HEK293T (cell line): ENCODE results near the gene TP53BP1.

Experiments used
- CTCF ChIA-PET: fragments of 350-600 bp; formaldehyde crosslinking; extraction: SDS; loops from one replicate; lab custom pipeline; 2021; ENCODE audit warnings: antibody characterized with exemption, inconsistent platforms; lab: Yijun Ruan, JAX
- POLR2A ChIA-PET: fragments of 350-600 bp; formaldehyde crosslinking; extraction: SDS; loops from one replicate; lab custom pipeline; 2020; ENCODE audit warnings: antibody characterized with exemption, inconsistent platforms; lab: Yijun Ruan, JAX
- DNase-seq: peaks from one replicate; pipeline ENCODE4 v3.0.0; 2012; ENCODE audit warnings: mixed read lengths; ENCODE audit errors: extremely low spot score
- ARNT ChIP-seq: fragments of 450-650 bp; IDR thresholded peaks from 2 replicates; pipeline ENCODE4 v1.6.1; 2017; ENCODE audit warnings: mild to moderate bottlenecking
- BHLHE40 ChIP-seq: fragments of 450-650 bp; IDR thresholded peaks from 2 replicates; pipeline ENCODE4 v1.6.1; 2016; ENCODE audit warnings: mild to moderate bottlenecking, moderate library complexity, borderline replicate concordance
- CTBP1 ChIP-seq: fragments of 450-650 bp; IDR thresholded peaks from 2 replicates; pipeline ENCODE4 v1.6.1; 2016; ENCODE audit warnings: borderline replicate concordance
- ELF4 ChIP-seq: fragments of 450-650 bp; IDR thresholded peaks from 2 replicates; pipeline ENCODE4 v1.6.1; 2017; ENCODE audit warnings: antibody characterized with exemption
- FOXA1 ChIP-seq: fragments of 450-650 bp; IDR thresholded peaks from 2 replicates; pipeline ENCODE4 v1.6.1; 2016; ENCODE audit warnings: mild to moderate bottlenecking
- FOXK2 ChIP-seq: fragments of 450-650 bp; IDR thresholded peaks from 2 replicates; pipeline ENCODE4 v1.6.1; 2016; ENCODE audit warnings: mild to moderate bottlenecking
- FOXM1 ChIP-seq: fragments of 450-650 bp; IDR thresholded peaks from 2 replicates; pipeline ENCODE4 v1.6.1; 2017; ENCODE audit warnings: mild to moderate bottlenecking, borderline replicate concordance
- HDGF ChIP-seq: fragments of 450-650 bp; IDR thresholded peaks from 2 replicates; pipeline ENCODE4 v1.6.1; 2017; ENCODE audit warnings: antibody characterized with exemption, borderline replicate concordance
- L3MBTL2 ChIP-seq: fragments of 450-650 bp; conservative IDR thresholded peaks from 2 replicates; pipeline ENCODE4 v1.6.1; 2016; ENCODE audit warnings: mild to moderate bottlenecking
- LEF1 ChIP-seq: fragments of 450-650 bp; IDR thresholded peaks from 2 replicates; pipeline ENCODE4 v1.6.1; 2017; ENCODE audit warnings: mild to moderate bottlenecking, borderline replicate concordance
- NFRKB ChIP-seq: fragments of 450-650 bp; IDR thresholded peaks from 2 replicates; pipeline ENCODE4 v1.6.1; 2016; ENCODE audit warnings: mild to moderate bottlenecking, moderate library complexity
- SP1 ChIP-seq: fragments of 450-650 bp; IDR thresholded peaks from 2 replicates; pipeline ENCODE4 v1.6.1; 2017
- SUZ12 ChIP-seq: fragments of 450-650 bp; IDR thresholded peaks from 2 replicates; pipeline ENCODE4 v1.6.1; 2016; ENCODE audit warnings: mild to moderate bottlenecking
- TARDBP ChIP-seq: fragments of 450-650 bp; IDR thresholded peaks from 2 replicates; pipeline ENCODE4 v1.6.1; 2016
- ZNF384 ChIP-seq: fragments of 450-650 bp; IDR thresholded peaks from 2 replicates; pipeline ENCODE4 v1.6.1; 2016
- TF ChIP-seq, protein P1 (sequence below): fragments of 450-650 bp; IDR thresholded peaks from 2 replicates; pipeline ENCODE4 v1.6.1; 2016

Gene TP53BP1

DNA sequence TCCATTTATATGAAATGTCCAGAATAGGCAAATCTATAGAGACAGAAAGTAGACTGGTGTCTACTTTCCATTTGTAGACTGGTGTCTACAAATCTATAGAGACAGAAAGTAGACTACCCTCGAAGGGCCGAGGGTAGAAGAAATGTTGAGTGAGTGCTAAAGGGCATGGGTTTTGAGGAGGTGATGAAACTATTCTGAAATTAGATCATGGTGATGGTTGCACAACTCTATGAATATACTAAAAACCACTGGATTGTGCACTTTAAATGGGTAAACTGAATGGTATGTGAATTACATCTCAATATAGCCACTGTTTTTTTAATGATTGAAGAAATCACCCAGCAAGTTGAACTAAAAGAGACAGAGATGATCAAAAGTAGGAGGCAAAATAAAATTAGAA, 27.9 kb downstream of the TP53BP1 start:
- DNase-seq = no peak
- TF ChIP-seq FOXM1 = no peak
- TF ChIP-seq ELF4 = no peak
- no peak for TF ChIP-seq NFRKB
- no peak for TF ChIP-seq SUZ12
- no peak for TF ChIP-seq CTBP1
- no peak for TF ChIP-seq L3MBTL2
- CTCF ChIA-PET = no interaction called here
- POLR2A ChIA-PET = no interaction called here

DNA sequence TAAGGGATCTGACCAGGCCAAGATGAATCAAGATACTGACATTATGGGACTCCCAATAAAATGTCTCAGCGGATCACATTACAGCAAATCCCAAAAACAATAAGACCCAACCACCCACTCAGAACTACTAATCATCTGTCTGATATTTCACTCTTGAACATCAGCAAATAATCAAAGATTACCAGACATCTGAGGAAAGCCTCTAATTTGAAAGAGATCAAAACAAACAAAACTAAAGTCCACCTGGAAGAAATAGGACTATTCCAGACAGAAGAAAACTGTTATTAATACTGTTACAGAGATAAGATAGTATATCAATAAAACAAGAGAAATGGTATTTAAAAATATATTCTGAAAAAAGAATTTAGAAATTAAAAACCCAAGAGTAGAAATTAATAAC, 29.0 kb downstream of the TP53BP1 start:
- no peak for DNase-seq
- CTCF ChIA-PET = no interaction called here
- TF ChIP-seq ZNF384 = no peak
- POLR2A ChIA-PET = no interaction called here

DNA sequence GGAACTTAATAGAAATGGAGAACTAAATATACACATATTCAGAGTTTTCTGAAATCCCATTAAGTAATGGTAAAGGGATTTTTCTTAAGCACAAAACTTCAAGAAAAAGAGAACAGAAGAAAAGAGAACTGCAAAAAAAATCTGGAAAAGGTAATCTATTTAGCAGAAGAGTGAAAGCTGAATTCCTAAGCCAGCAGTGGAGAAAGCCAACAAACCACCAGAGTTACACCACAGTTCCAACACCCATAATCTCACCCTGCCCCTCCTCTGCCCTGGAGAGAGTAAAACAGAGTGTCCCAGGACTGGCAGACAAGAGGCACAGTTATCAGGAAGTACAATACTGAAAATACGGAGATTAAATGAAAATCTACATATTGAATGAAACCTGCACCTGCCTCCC, 29.4 kb downstream of the TP53BP1 start:
- ChIA-PET POLR2A (no interaction called here), CTCF (no interaction called here)
- TF ChIP-seq FOXK2 (no peak), SP1 (no peak), BHLHE40 (no peak), ELF4 (no peak), FOXM1 (no peak), ZNF384 (no peak), HDGF (no peak), L3MBTL2 (no peak), SUZ12 (no peak), FOXA1 (no peak), CTBP1 (no peak), NFRKB (no peak)
- TF ChIP-seq, protein P1, sequence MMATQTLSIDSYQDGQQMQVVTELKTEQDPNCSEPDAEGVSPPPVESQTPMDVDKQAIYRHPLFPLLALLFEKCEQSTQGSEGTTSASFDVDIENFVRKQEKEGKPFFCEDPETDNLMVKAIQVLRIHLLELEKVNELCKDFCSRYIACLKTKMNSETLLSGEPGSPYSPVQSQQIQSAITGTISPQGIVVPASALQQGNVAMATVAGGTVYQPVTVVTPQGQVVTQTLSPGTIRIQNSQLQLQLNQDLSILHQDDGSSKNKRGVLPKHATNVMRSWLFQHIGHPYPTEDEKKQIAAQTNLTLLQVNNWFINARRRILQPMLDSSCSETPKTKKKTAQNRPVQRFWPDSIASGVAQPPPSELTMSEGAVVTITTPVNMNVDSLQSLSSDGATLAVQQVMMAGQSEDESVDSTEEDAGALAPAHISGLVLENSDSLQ = no peak
- no peak for DNase-seq

DNA sequence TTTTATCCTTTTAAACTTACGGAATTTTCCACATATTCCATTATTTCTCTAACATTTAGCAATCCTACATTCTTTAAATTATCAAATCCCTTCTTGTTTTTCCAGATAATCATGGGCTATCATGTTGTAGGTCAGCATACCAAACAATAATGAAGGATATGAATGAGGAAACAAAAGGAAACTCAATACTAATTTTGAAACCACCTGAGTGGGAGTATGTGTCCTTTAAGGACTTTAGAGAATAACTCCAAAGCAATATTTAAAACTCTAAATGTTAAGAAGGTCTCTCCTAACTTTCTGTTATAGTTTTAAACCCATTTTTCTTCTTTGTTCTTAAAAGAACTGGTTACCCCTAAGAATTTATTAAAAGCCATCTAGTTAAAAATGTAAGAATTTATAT, 43.0 kb downstream of the TP53BP1 start:
- CTCF ChIA-PET = no interaction called here

DNA sequence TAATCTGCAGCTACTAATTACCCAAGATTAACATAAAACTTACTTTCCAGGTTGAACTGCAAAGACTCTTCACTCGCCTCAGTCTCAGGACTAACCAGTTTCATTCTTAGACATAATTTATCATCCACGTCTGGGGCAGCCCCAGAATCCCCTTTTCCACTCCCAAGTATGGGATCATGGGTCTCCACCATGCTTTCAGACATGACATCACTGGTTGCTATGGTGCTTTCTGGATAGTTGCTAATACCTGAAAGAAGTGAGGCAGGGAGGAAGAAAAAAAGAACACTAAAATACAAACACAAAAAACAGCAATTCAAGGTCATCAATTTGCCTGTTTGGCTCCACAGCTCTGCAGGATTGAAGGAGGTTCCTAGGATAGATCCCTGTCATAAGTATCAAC, 46.6 kb downstream of the TP53BP1 start:
- TF ChIP-seq L3MBTL2 (no peak), ZNF384 (no peak)
- POLR2A ChIA-PET = no interaction called here
- CTCF ChIA-PET = no interaction called here
- no peak for DNase-seq

More for the DNA sequence above, 43.0 kb downstream of the TP53BP1 start:
- no peak for DNase-seq
- no peak for TF ChIP-seq TARDBP
- no peak for TF ChIP-seq FOXM1
- no peak for TF ChIP-seq L3MBTL2
- TF ChIP-seq, protein P1 = no peak
- TF ChIP-seq BHLHE40 = no peak
- TF ChIP-seq FOXK2 = no peak
- TF ChIP-seq NFRKB = no peak
- TF ChIP-seq SUZ12 = no peak
- no peak for TF ChIP-seq LEF1
- no peak for TF ChIP-seq ZNF384
- POLR2A ChIA-PET = no interaction called here

DNA sequence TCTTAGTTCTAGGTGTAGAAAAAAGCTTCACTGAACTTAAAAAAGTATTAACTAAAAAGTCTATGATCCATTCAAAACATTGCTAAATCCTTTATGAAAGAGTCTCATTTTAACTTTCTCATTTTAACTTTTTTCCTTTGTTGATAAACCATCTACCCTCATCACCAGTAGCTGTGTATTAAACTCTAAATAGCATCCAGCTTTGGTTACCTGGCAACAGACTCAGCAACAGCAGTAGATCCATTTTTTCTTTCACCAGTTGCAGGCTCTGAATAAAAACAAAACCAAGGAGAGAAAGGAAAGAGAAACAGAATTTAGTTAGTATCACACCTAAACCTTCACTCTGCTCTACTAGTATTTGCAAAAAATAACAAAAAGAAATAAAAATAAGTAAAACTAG, 51.6 kb downstream of the TP53BP1 start:
- ChIA-PET CTCF (interaction anchor here (0.5 to 2.2 kb wide), 5 partner anchors 32 to 360 kb away, joined by 3 to 7 read pairs (median 6); no protein-coding TSS in a partner anchor), POLR2A (interaction anchor here (0.6 to 1.5 kb wide), 3 partner anchors 67 to 336 kb away, joined by 3 to 12 read pairs (median 4); partner anchors contain the start of gene ELL3)
- TF ChIP-seq ELF4 = no peak
- TF ChIP-seq FOXM1 = no peak
- TF ChIP-seq, protein P1 = no peak
- TF ChIP-seq TARDBP = no peak
- TF ChIP-seq SUZ12 = no peak
- TF ChIP-seq CTBP1 = no peak
- no peak for TF ChIP-seq SP1
- TF ChIP-seq ARNT = no peak
- no peak for TF ChIP-seq L3MBTL2
- DNase-seq = no peak

DNA sequence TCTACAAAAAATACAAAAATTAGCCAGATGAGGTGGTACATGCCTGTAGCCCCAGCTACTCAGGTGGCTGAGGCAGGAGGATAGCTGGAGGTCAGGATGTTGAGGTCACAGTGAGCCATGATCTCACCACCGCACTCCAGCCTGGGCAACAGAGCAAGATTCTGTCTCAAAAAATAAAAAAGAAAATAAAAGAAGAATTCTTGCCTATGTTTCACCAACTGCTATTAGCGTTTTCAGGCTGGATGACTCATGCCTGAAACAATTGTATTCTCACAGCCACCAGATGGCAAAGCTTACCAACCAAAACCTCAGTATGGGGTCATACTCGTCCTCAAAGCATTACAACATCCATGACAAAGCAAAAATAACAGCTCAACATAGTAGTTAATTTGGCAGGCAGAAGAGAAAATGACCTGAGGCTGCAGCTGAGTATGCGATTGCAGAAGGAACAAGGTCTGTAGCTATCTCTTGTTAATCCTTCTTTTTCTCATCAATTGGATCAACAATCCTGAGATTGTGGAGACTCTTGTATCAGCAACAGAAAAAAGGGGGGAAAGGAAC, 52.2 kb downstream of the TP53BP1 start:
- ChIA-PET CTCF (interaction anchor here (0.5 to 2.2 kb wide), 6 partner anchors 32 to 359 kb away, joined by 3 to 7 read pairs (median 4); no protein-coding TSS in a partner anchor), POLR2A (interaction anchor here (0.6 to 1.5 kb wide), 3 partner anchors 68 to 336 kb away, joined by 3 to 12 read pairs (median 4); partner anchors contain the start of gene ELL3)
- DNase-seq = peak; percentile 6
- TF ChIP-seq FOXM1 = no peak
- TF ChIP-seq NFRKB = no peak
- TF ChIP-seq BHLHE40 = no peak
- TF ChIP-seq ARNT = no peak
- TF ChIP-seq HDGF = no peak
- no peak for TF ChIP-seq FOXK2
- TF ChIP-seq TARDBP = no peak
- TF ChIP-seq ZNF384 = no peak
- TF ChIP-seq FOXA1 = no peak
- no peak for TF ChIP-seq CTBP1
- no peak for TF ChIP-seq SP1
- no peak for TF ChIP-seq SUZ12
- TF ChIP-seq, protein P1 = no peak
